Dendritic cell treated with granulocyte-macrophage colony-stimulating factor and Interleukin-4, amounts not matched to agents 40 ng/mL and 50 ng/mL, for 4 days (primary cell): Measurements from ENCODE around the gene TSNAX.

ENCODE experiments used
- H3K27ac Mint-ChIP-seq: one replicate; pipeline ENCODE4 v1.8.0; 2022; ENCODE audit warnings: mild to moderate bottlenecking, mixed read lengths
- H3K27me3 Mint-ChIP-seq: one replicate; pipeline ENCODE4 v1.8.0; 2022; ENCODE audit warnings: mild to moderate bottlenecking, mixed read lengths
- H3K36me3 Mint-ChIP-seq: one replicate; pipeline ENCODE4 v1.8.0; 2022; ENCODE audit warnings: low read depth, mixed read lengths
- H3K4me1 Mint-ChIP-seq: one replicate; pipeline ENCODE4 v1.8.0; 2022; ENCODE audit warnings: low read depth, mixed read lengths
- H3K4me3 Mint-ChIP-seq: one replicate; pipeline ENCODE4 v1.8.0; 2022; ENCODE audit warnings: mild to moderate bottlenecking, moderate library complexity, mixed read lengths
- H3K9me3 Mint-ChIP-seq: one replicate; pipeline ENCODE4 v1.8.0; 2022; ENCODE audit warnings: mixed read lengths
- intact Hi-C: fragments of 100-400 bp; cut with micrococcal nuclease; formaldehyde crosslinking; loops from one replicate; pipeline ENCODE4 v1.15.0; 2022

TSNAX gene

DNA sequence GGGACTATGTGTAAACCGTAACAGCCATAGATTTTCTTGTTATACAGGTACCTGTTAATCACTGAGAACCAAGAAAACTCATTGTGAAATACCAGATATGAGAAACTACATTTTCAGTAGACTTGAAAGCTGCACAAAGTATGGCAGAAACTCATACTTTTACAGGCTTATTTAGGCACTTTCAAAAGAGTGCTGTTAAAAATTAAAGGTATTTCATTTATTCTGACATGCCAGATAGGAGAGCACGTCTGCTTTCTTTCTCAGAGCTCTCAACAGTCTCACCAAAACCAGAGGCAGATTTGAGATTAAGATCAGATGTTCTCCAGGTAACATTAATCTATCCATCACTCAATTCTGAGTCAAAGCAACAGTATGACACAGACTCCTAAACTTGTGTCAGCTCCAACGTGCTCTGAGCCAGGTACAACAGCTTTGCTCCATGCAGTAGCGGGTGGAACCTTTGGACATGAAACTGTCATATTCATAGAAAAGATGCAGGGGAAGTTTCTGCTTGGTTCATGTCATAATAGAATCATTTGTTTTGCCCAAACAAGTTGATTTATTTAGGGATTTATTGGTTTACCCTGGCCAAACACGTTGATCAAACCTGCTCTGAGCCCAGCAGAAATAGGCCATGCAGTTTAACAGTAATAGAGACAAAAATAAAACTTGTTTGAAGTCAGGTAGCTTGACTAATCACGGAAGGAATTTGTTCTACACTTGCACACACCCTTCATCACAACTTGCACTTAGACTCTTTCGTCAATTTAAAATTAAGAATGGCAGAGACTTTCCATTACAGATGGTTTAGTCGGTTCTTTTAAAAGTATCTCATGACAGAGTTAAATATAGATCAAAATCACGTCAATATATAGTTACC lies 20.8 kb upstream of the TSNAX start:
- Mint-ChIP-seq H3K27me3 (peaks cover 10% of the 10 kb centered on the region), H3K27ac (no peak overlapping the region), H3K36me3 (no peaks in the 10 kb centered on the region), H3K4me3 (no peak overlapping the region), H3K4me1 (peaks cover 5% of the 10 kb centered on the region), H3K9me3 (no peaks in the 10 kb centered on the region)
- intact Hi-C loops = no loop called here

DNA sequence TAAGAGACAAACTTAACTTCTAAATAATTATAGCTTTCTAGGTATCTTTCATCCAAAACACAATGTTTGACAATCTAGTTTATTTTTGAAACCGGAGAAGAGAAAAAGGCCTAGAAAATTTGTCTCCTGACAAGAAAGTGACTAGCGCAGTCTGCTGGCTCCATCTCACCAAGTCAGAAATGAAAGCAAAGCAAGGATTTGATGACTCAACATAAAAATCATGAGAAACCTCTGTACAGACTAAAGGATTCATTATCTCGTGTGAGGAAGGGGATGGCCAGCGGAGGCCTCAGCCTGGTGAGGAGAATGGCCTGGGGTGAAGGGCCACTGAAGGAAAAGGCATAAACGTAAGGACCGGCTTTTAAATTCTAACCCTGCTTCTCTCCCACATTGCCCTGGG lies 20.0 kb upstream of the TSNAX start:
- Mint-ChIP-seq H3K9me3 (no peaks in the 10 kb centered on the region), H3K4me1 (peaks cover 5% of the 10 kb centered on the region), H3K27me3 (peaks cover 10% of the 10 kb centered on the region)

DNA sequence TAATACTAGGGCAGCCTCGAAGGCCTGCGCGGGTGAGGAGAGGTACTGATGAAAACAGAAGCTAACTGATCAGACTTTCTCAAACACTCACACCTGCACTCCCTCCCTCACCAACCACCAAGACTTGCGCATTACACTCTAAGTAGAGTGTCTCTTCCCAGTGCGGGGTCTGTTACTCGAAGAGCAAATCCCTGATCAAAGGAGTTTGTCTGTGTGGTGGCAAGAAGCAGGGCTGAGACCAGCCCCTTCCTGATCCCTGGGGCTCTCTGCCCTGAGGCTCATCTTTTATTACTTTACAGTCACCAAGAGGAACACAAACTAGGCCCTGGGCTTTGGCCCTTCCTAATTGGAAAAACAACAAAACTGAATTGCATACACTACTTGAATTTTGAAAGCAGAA lies 19.5 kb upstream of the TSNAX start:
- intact Hi-C loops = no loop called here
- no peak overlapping the region for H3K4me3 Mint-ChIP-seq
- peaks cover 10% of the 10 kb centered on the region for H3K27me3 Mint-ChIP-seq
- H3K36me3 Mint-ChIP-seq = no peaks in the 10 kb centered on the region
- no peaks in the 10 kb centered on the region for H3K9me3 Mint-ChIP-seq
- no peak overlapping the region for H3K27ac Mint-ChIP-seq
- peaks cover 5% of the 10 kb centered on the region for H3K4me1 Mint-ChIP-seq

More for the DNA sequence above, 20.0 kb upstream of the TSNAX start:
- intact Hi-C loops = no loop called here
- no peak overlapping the region for H3K27ac Mint-ChIP-seq
- no peaks in the 10 kb centered on the region for H3K36me3 Mint-ChIP-seq
- H3K4me3 Mint-ChIP-seq = no peak overlapping the region

DNA sequence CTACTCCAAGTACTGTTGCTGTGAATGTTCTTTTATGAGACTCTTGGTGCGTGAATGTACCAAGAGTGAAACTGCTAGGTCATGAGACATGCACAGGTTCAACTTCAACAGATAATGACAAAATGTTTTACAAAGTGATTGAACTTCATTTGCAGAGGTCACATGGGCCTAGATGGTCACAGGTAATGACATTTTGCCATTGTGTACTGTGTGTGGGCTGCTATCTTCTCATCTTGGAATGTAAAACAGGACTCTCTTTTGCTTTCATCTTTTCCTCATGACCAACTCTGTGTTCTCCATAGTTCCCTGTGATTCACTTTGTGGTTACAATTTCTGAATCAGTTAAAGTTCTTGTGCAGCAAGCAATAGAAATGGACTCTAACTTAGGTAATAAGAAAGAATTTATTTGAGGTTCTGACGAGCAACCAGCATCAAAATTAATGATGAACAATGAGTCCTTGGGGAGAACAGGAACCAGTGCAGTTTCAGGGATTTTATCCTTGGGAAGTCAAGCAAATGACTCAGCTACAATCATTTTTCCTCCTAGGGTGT lies 16.2 kb upstream of the TSNAX start:
- H3K4me3 Mint-ChIP-seq = no peak overlapping the region
- intact Hi-C loops = no loop called here
- H3K36me3 Mint-ChIP-seq = no peaks in the 10 kb centered on the region

DNA sequence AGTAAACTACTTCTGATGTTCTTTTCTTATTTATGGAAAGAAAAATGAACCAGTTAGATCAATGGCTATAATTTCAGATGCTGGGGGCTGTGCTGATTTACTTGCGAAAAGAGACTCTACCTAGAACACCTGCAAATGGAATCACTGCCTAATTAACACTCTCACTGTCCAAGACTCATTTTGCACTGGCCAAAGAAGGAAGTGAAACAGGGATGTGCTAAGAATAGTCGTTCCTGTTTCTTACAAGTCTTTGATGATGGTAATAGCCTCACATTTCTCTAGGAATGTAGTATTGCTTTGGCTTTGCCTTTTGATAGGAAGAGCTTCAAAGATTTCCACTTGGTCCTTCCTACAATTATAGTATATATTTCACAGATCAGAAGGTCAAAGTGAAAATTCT lies 12.7 kb upstream of the TSNAX start:
- no peaks in the 10 kb centered on the region for H3K36me3 Mint-ChIP-seq
- peaks cover 18% of the 10 kb centered on the region for H3K4me1 Mint-ChIP-seq
- H3K4me3 Mint-ChIP-seq = no peak overlapping the region
- intact Hi-C loops = no loop called here
- no peak overlapping the region for H3K27ac Mint-ChIP-seq
- peaks cover 2% of the 10 kb centered on the region for H3K27me3 Mint-ChIP-seq
- no peaks in the 10 kb centered on the region for H3K9me3 Mint-ChIP-seq

More for the DNA sequence above, 16.2 kb upstream of the TSNAX start:
- Mint-ChIP-seq H3K27me3 (peaks cover 2% of the 10 kb centered on the region), H3K9me3 (no peaks in the 10 kb centered on the region), H3K4me1 (peaks cover 18% of the 10 kb centered on the region), H3K27ac (no peak overlapping the region)

DNA sequence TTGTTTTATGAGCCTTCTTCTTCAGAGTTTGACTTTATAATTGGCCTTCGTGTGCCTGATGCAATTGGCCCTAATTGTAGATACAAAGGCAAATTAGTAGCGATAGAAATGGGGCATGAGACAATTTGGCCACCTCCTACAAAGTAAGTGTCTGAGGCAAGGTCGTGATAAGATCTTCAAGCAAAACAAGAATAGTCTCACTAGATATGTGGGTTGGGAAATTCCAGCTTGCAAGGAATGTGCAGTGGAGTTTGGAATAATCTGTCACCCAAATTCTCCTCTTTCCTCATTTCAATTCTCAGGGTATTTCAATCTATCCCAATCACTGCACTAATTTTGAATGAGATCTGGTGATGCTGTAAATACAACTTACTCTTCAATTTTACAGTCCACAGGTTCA lies 11.4 kb upstream of the TSNAX start:
- H3K9me3 Mint-ChIP-seq = no peaks in the 10 kb centered on the region
- intact Hi-C loops = no loop called here
- H3K4me3 Mint-ChIP-seq = no peak overlapping the region
- H3K36me3 Mint-ChIP-seq = no peaks in the 10 kb centered on the region
- H3K4me1 Mint-ChIP-seq = peaks cover 18% of the 10 kb centered on the region
- no peaks in the 10 kb centered on the region for H3K27me3 Mint-ChIP-seq
- H3K27ac Mint-ChIP-seq = no peak overlapping the region

DNA sequence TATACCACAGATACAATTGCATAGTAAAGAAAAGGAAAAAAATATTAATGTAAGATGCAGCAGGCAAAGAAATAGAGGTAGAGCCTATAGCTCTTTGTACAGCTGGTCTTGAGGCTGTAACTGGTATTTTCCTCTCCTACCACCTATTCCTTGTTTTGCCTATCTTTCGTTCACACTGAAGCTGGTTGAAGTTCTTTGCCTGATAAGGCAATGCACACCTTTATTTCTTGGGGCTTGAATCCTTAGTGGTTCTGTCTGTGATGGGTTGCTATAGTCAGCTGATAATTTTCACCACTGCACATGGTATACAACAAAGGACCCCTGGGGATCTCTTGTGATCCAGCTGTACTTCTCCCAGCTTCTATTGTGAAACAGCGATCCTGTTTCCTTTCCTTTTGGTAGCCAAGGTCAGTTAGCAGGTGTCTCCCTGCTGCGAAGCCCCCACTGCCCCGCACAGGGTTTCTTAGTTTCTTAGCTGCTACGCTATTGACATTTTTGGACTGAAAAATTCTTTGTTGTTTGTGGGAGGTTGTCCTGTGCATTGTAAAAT lies 9.9 kb upstream of the TSNAX start:
- Mint-ChIP-seq H3K27ac (no peak overlapping the region), H3K27me3 (no peaks in the 10 kb centered on the region)

DNA sequence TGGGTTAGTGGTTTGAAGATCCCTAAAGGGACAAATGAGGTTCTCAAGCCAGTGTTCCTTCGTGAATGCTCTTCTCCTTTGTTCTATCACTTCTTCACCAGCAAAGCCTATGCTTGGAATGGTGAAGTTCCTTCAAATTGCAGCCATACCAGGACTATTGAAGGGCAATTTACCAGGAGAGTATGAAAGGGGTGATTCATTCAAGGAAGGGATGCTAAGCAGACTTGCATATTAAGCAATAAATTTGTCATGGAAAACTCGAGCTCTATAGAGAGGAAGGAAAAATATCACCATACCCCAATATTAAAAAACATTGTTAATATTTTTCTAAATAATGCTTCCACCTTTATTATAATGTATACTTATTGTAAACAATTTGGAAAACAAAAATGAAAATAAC lies 9.3 kb upstream of the TSNAX start:
- Mint-ChIP-seq H3K36me3 (no peaks in the 10 kb centered on the region), H3K27me3 (no peaks in the 10 kb centered on the region), H3K9me3 (no peaks in the 10 kb centered on the region), H3K27ac (no peak overlapping the region), H3K4me1 (peaks cover 24% of the 10 kb centered on the region), H3K4me3 (no peak overlapping the region)
- intact Hi-C loops = no loop called here

More for the DNA sequence above, 9.9 kb upstream of the TSNAX start:
- Mint-ChIP-seq H3K4me3 (no peak overlapping the region), H3K4me1 (peaks cover 19% of the 10 kb centered on the region), H3K9me3 (no peaks in the 10 kb centered on the region), H3K36me3 (no peaks in the 10 kb centered on the region)
- intact Hi-C loops = no loop called here

DNA sequence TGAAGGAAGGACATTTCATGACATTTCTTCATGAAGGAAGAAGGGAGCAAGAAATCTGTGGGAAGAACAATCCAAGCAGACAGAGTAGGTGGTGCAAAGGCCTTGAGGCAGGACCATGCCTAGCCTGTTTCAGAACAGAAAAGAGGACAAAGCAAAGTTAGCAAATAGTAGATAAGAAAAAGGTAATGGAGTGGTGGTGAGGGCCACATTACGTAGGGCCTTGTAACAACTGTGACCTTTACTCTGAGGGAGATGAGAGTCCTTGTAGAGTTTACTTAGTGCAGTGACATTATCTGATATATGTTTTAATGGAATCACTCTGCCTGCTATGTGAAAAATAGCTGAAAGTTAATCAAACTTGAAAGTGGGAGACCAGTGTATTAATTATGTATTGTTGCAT lies 6.4 kb upstream of the TSNAX start:
- Mint-ChIP-seq H3K4me1 (peaks cover 10% of the 10 kb centered on the region), H3K9me3 (no peaks in the 10 kb centered on the region), H3K4me3 (no peak overlapping the region), H3K36me3 (no peaks in the 10 kb centered on the region), H3K27me3 (no peaks in the 10 kb centered on the region), H3K27ac (no peak overlapping the region)
- intact Hi-C loops = no loop called here

DNA sequence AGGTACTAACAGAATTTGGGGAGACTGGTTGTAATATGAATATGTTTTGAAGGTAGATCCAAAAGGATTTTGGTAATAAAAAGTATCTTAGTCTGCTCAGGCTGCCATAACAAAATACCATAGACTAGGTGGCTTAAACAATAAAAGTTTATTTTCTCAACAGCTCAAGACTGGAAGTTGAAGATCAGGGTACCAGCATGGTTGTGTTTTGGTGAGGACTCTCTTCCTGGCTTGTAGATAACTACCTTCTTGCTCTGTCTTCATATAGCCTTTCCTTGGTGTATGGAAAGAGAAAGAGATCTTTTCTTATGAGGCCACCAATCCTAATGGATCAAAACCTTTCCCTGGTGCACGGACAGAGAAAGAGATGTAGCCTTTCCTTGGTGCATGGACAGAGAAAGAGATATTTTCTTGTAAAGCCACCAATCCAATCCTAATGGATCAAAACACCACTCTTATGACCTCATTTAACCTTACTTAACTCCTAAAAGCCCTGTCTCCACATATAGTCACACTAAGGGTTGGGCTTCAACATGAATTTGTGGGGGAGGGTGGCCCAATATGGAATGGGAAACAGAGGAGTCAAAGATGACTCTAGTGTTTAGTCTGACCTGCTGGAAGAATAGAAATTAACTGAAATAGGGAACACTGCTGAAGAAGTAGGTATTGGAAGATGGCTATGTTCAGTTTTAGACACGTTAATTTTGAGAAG lies 5.4 kb upstream of the TSNAX start:
- Mint-ChIP-seq H3K4me1 (peaks cover 16% of the 10 kb centered on the region), H3K9me3 (no peaks in the 10 kb centered on the region), H3K36me3 (peaks cover under 1% of the 10 kb centered on the region), H3K27me3 (no peaks in the 10 kb centered on the region), H3K4me3 (no peak overlapping the region), H3K27ac (peak overlapping the region; percentile 14)
- intact Hi-C loops = no loop called here

DNA sequence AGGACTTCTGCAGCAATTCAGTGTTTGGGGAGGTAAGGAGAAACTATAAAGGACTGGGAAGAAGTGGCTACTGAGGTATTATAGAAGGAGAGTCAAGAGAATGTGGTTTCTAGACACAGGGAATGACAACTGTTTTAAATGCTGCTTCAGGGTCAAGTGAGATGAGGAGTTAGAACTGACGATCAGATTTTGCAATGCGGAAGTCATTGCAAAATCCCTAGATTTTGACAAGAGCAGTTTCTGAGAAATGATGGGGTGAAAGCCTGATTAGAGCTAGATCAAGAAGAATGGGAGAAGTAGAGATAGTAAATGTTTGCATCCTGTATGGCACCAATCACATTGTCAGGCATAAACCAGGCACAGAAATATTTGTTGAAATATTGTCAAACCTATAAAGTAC lies 4.7 kb upstream of the TSNAX start:
- Mint-ChIP-seq H3K4me1 (peaks cover 20% of the 10 kb centered on the region), H3K27ac (peak overlapping the region; percentile 14), H3K36me3 (peaks cover 8% of the 10 kb centered on the region), H3K4me3 (no peak overlapping the region), H3K27me3 (no peaks in the 10 kb centered on the region), H3K9me3 (no peaks in the 10 kb centered on the region)
- intact Hi-C loops = no loop called here

DNA sequence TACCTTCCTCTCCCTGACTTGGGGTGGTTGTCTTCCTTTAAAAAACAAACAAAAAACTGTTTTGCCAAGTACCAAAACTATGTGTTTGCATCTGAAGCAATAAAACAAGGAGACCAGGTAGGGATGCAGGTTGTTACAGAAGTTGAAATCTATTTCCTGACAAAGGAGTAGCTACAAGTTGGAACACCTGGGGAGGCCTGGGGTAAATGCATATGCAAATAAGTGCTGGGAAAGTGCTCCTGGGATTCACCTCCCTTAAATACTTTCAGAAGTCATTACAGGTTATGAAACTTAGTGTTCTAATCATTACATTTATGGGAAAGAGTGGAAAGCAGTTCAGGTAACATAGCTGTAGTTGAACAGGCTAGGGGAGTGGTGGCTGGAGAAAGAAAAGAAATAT lies 1.9 kb upstream of the TSNAX start:
- intact Hi-C loops = no loop called here
- no peaks in the 10 kb centered on the region for H3K27me3 Mint-ChIP-seq
- H3K36me3 Mint-ChIP-seq = peaks cover 23% of the 10 kb centered on the region
- no peak overlapping the region for H3K4me3 Mint-ChIP-seq
- H3K4me1 Mint-ChIP-seq = peaks cover 39% of the 10 kb centered on the region
- H3K27ac Mint-ChIP-seq = no peak overlapping the region
- H3K9me3 Mint-ChIP-seq = no peaks in the 10 kb centered on the region

DNA sequence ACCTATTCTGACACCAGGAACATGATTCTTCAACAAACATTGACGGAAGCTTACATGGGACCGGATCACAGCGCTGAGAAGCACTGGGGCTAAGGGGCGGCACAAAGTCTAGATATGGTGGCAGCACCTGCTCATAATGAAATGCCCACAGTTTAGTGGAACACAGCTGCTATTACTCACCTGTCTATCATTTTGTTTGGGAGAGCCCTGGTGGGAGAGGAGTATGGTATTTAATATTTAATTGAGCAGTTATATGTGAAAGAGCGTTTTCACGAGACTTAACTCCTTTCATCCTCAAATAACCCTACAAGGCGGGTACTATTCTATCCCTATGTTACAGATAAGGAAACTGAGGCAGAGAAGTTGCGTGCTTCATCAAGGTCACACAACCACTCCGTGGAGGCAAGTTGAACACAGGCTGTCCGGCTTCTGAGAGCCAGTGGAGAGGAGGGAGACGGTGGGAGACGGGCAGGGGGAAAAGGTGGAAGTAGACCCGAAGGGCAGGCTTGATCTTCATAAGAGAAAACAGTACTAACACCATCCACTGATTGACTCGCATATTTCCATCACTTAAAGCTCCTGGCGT lies 790 bp upstream of the TSNAX start:
- H3K27me3 Mint-ChIP-seq = no peaks in the 10 kb centered on the region
- peaks cover 47% of the 10 kb centered on the region for H3K4me1 Mint-ChIP-seq
- intact Hi-C loops = loop anchor here (1.0 kb wide), 2 partner anchors 105 to 189 kb away; partner anchors contain the start of genes EGLN1 and SPRTN
- H3K36me3 Mint-ChIP-seq = peaks cover 31% of the 10 kb centered on the region
- H3K4me3 Mint-ChIP-seq = peak overlapping the region; percentile 95
- peak overlapping the region; percentile 98 for H3K27ac Mint-ChIP-seq
- H3K9me3 Mint-ChIP-seq = no peaks in the 10 kb centered on the region

DNA sequence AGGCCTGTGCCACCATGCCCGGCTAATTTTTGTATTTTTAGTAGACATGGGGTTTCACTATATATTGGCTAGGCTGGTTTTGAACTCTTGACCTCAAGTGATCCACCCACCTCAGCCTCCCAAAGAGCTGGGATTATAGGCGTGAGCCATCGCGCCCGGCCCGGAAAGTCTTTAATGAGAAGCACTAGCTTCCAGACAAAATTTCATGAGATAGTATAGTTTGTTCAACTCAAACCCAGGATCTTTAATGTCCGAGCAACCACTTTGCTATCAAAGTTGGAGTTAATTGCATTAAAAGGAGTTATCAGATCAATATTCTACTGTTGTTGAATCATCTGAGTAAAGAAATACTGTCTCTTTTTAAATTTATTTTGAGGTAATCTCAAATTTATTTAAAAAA lies 4.8 kb downstream of the TSNAX start:
- Mint-ChIP-seq H3K36me3 (peaks cover 56% of the 10 kb centered on the region), H3K27ac (no peak overlapping the region), H3K27me3 (no peaks in the 10 kb centered on the region), H3K4me3 (no peak overlapping the region), H3K9me3 (no peaks in the 10 kb centered on the region), H3K4me1 (peaks cover 44% of the 10 kb centered on the region)
- intact Hi-C loops = no loop called here
